ENCODE results near the gene MYMK. TPM values are rescaled to one million over a fixed set of nuclear protein-coding genes. Genes with fewer than 3 reads are reported as not detected.

The MYMK gene
- total and polyA plus RNA-seq, 2 of the 13 experiments (the other 11 are each of a cell fraction or from before 2014, with no cell fraction given) = not detected

DNA sequence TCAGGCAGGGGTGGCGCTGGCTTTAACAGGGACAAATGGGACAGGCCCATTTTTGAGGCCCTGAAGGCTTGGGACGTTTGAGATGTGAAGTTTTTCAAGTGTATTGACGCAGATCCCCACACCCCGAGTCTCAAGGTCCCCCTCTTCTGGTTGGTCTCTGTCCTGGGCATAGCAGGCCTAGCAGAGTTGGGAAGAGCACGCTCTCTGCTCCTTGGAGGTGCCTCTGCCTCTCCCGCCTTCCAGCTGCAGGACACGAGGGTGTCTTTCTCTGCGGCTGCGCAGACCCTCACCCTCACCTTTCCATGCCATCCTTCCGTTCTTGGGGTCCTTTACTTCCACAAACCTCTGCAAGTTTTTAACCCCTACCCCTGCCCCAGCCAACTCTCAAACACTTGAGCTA is 28.4 kb upstream of the MYMK start:
- H3K4me2 ChIP-seq (ENCODE audit: low read depth, low read length) = no peak overlapping the region
- ATAC-seq (no peak), FAIRE-seq (no peak), DNase-seq (ENCODE audit: low spot score) (no peak)
- 65% methylated on average over 5 of the region's 10 CpGs for WGBS (ENCODE audit: low lambda C conversion rate)
- peaks cover 11% of the 10 kb centered on the region for H3K4me1 ChIP-seq (ENCODE audit: insufficient read depth, low read length)
- H3K9me3 ChIP-seq (ENCODE audit: low read length) = no peaks in the 10 kb centered on the region
- intact Hi-C loops (cut with micrococcal nuclease; ENCODE audit: unreplicated experiment) (no loop called here), in situ Hi-C loops (cut with HindIII; ENCODE audit: extremely low pct_ligation_motif_present, low pct_unique_long_range_greater_than_20kb) (no loop called here)
- H3K27ac ChIP-seq (ENCODE audit: extremely low read length, insufficient read depth, low read length) = no peak overlapping the region
- TF ChIP-seq, protein P1, sequence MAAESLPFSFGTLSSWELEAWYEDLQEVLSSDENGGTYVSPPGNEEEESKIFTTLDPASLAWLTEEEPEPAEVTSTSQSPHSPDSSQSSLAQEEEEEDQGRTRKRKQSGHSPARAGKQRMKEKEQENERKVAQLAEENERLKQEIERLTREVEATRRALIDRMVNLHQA (CRISPR knock-in tag; IDR thresholded peaks at IDR 0.05) = no peak
- TF ChIP-seq FOSL2 (CRISPR knock-in tag; IDR thresholded peaks at IDR 0.05) (no peak), HNF4A (CRISPR knock-in tag; IDR thresholded peaks at IDR 0.05) (no peak), SRSF9 (IDR thresholded peaks at IDR 0.05; ENCODE audit: borderline replicate concordance, insufficient read depth, low read depth, low read length, poor library complexity, severe bottlenecking) (no peak), SP1 (IDR thresholded peaks at IDR 0.05) (no peak), SP1 (CRISPR knock-in tag; IDR thresholded peaks at IDR 0.05) (no peak), TAF15 (IDR thresholded peaks at IDR 0.05; ENCODE audit: low read depth, low read length, poor library complexity, severe bottlenecking) (no peak), ZNF317 (CRISPR knock-in tag; IDR thresholded peaks at IDR 0.05) (no peak), JUNB (CRISPR knock-in tag; IDR thresholded peaks at IDR 0.05; ENCODE audit: borderline replicate concordance) (no peak), GPN1 (CRISPR knock-in tag; IDR thresholded peaks at IDR 0.05; ENCODE audit: borderline replicate concordance) (no peak), ELF4 (CRISPR knock-in tag; IDR thresholded peaks at IDR 0.05; ENCODE audit: borderline replicate concordance) (no peak), HNRNPLL (IDR thresholded peaks at IDR 0.05; ENCODE audit: low read depth, low read length, poor library complexity, severe bottlenecking) (no peak), MATR3 (CRISPR knock-in tag; IDR thresholded peaks at IDR 0.05) (no peak), LCORL (IDR thresholded peaks at IDR 0.05) (no peak), LCORL (CRISPR knock-in tag; IDR thresholded peaks at IDR 0.05) (no peak), ZNF713 (CRISPR knock-in tag; IDR thresholded peaks at IDR 0.05) (no peak), ELF3 (CRISPR knock-in tag; IDR thresholded peaks at IDR 0.05) (no peak), HES4 (CRISPR knock-in tag; IDR thresholded peaks at IDR 0.05; ENCODE audit: borderline replicate concordance) (no peak), NR2C2 (CRISPR knock-in tag; IDR thresholded peaks at IDR 0.05; ENCODE audit: borderline replicate concordance) (no peak), HDAC1 (CRISPR knock-in tag; IDR thresholded peaks at IDR 0.05) (no peak)
- H3K4me3 ChIP-seq (replicated peaks in 1 of 3; ENCODE audit: insufficient read depth in 1 of 3, low read depth in 2 of 3, low read length in 3 of 3) = no peak overlapping the region
- no TSS peak for BruUV-seq (replicated peaks)
- H2AFZ ChIP-seq (ENCODE audit: low read length) = no peak overlapping the region
- no peaks in the 10 kb centered on the region for H4K20me1 ChIP-seq (ENCODE audit: insufficient read depth, low read length)
- no peaks in the 10 kb centered on the region for H3K36me3 ChIP-seq (replicated peaks in 1 of 2; ENCODE audit: control insufficient read depth in 1 of 2, insufficient read depth in 2 of 2, low read length in 2 of 2)
- H3K79me2 ChIP-seq (ENCODE audit: insufficient read depth, low read length) = no peaks in the 10 kb centered on the region
- POLR2A ChIA-PET = no interaction called here
- CTCF ChIA-PET (ENCODE audit: low intra/inter-chr PET ratio, low total read pairs) = no interaction called here
- no peak overlapping the region for H3K9ac ChIP-seq (ENCODE audit: insufficient read depth, low read depth, low read length)
- H3K27me3 ChIP-seq (ENCODE audit: control insufficient read depth in 1 of 2, insufficient read depth in 2 of 2, low read length in 2 of 2) = peaks cover 0 to 3% of the 10 kb centered on the region in 2 experiments; a peak in 2 of 5 replicates
